Left ventricle myocardium superior (tissue), 1 donor: Measurements from ENCODE around the gene RIMS4. TPM values are rescaled to one million over a fixed set of nuclear protein-coding genes. Genes with fewer than 3 reads are reported as not detected.

Source experiments
- ATAC-seq: fragments of 200-7000 bp; cut with Tn5 transposase; one replicate; pipeline ENCODE4 v1.9.1; 2020; ENCODE audit warnings: mild to moderate bottlenecking, moderate library complexity
- DNase-seq: peaks from one replicate; pipeline ENCODE4 v3.0.0-alpha.2; 2020
- intact Hi-C: fragments of 100-400 bp; cut with micrococcal nuclease; formaldehyde crosslinking; loops from one replicate; pipeline ENCODE4 v1.11.0; 2022
- long read RNA-seq: library from polyadenylated mRNA; unstranded; transcript quantifications from one replicate; pipeline ENCODE4 v2.0.0, GENCODE V29; 2021
- total RNA-seq: library from RNA; stranded (reverse); fragmentation: NEBNext Ultra II Directional; extraction: Animal tissue kit (Norgen Biotek cat#: 25700); gene quantifications from one replicate; pipeline ENCODE4 v1.2.1, GENCODE V29; 2021
- donor health status: DM: no; HTN: yes; CAD: no; lungs with severe emphysema.

The RIMS4 gene
- 0.12 TPM for total RNA-seq
- long read RNA-seq, partial matches to known transcripts, result 0 of 1 reads
- long read RNA-seq, other reads (novel, unspliced or antisense), result 1 of 1 reads

- intact Hi-C loops, result no loop called here
- DNase-seq (no peak), ATAC-seq (peak; percentile 26)
These were observed at the start of gene RIMS4 for GRCh38 chr20:44810391-44811149. RIMS4 (minus strand) TSS chr20:44810546; CDS start chr20:44810271, 275 bp downstream.

- intact Hi-C loops, result no loop called here
- DNase-seq (no peak), ATAC-seq (no peak)
These were observed 48.4 kb upstream of the RIMS4 start for GRCh38 chr20:44858606-44859360.

DNA sequence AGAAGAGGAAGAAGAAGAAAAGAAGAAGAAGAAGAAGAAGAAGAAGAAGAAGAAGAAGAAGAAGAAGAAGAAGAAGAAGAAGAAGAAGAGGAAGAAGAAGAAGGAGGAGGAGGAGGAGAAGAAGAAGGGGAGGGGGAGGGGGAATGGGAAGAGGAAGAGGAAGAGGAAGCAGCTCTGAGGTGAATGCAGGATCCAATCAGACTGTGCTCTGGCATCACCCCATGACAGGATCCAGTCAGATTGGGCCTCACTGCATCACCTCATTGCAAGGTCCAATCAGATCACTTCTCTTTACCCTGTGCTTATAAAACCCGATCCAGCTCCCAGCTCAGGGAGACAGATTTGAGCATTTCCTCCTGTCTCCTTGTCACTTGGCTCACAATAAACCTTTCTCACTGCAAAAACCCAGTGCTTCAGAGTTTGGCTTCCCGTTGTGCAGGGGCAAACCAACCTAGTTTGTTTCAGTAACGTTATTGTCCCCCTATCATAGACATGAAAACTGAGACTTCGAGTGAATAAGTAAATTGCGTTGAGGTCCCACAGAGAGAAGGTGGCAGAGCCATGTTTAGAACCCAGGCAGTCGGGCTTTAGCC lies 46.6 kb upstream of the RIMS4 start:
- no peak for ATAC-seq
- no peak for DNase-seq
- intact Hi-C loops, result no loop called here

DNA sequence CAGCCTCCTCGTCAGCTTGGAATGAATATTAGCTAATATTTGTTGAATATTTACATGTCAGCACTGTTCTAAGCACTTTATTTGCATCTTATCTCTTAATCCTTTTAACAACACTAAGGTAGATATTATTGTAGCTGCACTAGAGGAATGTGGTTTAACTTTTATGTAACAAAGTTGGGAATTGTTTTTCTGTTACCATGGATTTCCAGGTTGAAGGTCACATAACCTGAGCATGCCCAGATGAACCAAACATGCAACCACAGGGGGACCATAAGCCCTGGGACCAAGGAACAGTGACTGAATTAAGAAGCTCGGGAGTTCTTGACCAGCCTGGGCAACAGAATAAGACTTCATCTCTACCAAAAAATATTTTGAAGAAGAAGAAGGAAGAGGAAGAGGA lies 46.1 kb upstream of the RIMS4 start:
- DNase-seq, result no peak
- intact Hi-C loops, result no loop called here
- no peak for ATAC-seq

DNA sequence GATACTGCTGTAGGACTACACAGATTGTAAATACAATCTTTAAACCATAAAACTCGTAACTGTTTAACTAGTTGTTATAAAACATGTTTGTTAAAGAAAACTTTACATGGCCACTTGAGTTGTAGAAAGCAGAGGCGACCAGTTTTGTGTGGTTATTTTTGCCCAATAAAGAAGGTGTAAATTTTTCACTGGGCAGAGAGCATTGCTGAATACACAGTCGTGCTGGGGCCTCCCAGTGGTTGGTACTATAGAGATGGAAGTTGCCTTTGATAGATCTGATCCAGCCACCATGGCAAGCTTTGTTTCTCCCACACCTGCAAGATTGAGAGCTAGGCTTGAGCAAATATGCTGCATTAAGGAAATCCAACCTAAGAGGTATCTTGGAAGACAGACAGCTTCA lies 41.2 kb upstream of the RIMS4 start:
- ATAC-seq (no peak), DNase-seq (no peak)
- intact Hi-C loops, result no loop called here

- DNase-seq (no peak), ATAC-seq (no peak)
- intact Hi-C loops, result no loop called here
These were observed 40.5 kb upstream of the RIMS4 start for GRCh38 chr20:44850837-44851236.

GRCh38 chr20:44850272-44850671 lies 39.9 kb upstream of the RIMS4 start:
- no peak for ATAC-seq
- intact Hi-C loops, result no loop called here

GRCh38 chr20:44849703-44850102 lies 39.4 kb upstream of the RIMS4 start:
- ATAC-seq, result no peak

More at GRCh38 chr20:44850272-44850671, 39.9 kb upstream of the RIMS4 start:
- no peak for DNase-seq

DNA sequence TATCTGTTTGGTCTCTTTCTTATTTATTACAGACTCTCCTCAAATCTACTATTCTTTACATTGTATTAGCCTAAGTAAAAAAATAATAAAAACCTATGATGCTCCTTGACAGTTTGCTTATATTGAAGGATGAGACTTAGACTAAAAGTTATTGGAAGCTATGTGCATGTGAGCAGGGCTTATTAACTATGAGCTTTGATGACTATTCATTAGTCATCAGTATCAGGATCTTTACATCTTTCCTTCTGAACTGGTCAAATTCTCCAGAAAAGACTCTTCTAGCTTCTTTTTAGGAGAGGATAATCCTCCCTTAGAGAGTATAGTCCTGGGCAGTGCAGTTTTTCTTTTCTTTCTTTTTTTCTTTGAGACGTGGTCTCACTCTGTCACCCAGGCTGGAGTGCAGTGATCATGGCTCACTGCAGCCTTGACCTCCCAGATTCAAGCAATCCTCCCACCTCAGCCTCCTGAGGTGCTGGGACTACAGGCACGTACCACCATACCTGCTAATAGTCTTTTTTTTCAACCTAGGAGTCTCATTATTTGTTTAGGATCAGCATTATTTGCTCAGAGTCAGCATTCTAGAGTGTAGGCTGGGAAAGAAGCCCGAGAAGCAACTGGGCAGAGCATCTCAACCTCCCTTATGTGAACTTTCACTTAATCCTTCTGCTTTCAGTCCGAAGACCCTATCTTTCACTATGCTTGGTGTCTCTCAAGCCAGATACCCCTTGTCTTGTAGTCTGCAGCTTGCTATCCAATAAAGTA lies 38.1 kb upstream of the RIMS4 start:
- intact Hi-C loops, result no loop called here
- DNase-seq (no peak), ATAC-seq (no peak)

More at GRCh38 chr20:44849703-44850102, 39.4 kb upstream of the RIMS4 start:
- no peak for DNase-seq
- intact Hi-C loops, result no loop called here

- intact Hi-C loops, result no loop called here
- no peak for ATAC-seq
- DNase-seq, result no peak
These were observed 33.5 kb upstream of the RIMS4 start for GRCh38 chr20:44843876-44844275.

DNA sequence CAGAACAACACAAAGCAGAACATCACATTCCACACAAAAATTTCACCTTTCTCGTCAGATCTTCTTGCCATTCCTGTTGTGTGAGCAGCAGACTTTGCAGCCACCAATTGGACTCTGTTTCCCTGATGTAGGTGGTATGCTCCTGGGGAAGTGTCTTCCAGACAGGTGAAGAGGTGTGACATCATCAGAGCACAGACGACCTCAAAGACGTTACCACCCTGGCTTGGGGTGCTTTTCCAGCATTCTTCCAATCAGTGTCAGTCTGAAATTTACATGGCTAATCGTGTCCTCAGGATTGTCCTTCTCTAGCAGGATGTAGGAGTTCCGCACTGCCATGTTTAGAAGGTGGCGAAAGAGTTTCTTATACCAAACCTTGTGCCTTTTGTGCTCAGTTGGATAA lies 31.6 kb upstream of the RIMS4 start:
- ATAC-seq (no peak), DNase-seq (no peak)
- intact Hi-C loops, result no loop called here

DNA sequence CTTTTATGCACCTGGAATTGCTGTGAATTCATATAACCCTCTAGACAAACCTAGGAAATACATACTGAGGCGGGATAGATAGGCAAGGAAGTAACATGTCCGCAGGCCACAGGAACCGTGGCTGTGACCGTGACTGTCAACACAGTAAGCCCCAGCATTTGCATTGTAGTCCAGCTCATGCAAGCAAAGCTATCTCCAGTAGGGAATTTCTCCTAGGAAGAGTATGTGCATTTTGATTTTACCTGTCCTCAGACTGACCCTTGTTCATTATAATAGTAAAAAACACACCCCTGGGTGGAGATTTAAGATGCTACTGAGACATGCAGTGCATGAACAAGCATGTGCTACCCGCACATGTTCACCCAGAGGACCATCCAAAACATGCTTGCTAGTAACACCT lies 30.5 kb upstream of the RIMS4 start:
- intact Hi-C loops, result no loop called here
- DNase-seq (no peak), ATAC-seq (no peak)

DNA sequence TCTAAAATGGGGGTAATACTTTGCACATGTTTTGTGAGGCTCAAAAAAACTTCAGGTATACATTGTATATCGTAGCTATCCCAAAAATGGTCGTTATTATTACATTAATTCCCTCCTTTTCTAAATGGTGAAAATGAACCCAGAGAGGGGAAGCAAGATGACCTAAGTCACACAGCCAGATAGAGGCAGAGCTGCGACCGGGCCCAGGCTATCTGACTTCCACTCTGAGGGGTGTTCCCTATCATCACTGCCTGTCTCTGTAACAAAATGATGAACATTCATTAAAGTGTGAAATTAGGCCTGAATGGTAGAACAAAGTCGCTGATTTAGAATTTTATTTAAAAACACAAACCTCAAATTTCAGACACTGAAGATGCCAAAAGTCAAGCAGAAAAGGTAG lies 29.1 kb upstream of the RIMS4 start:
- intact Hi-C loops, result no loop called here
- ATAC-seq (no peak), DNase-seq (no peak)

GRCh38 chr20:44838521-44838920 lies 28.2 kb upstream of the RIMS4 start:
- DNase-seq (no peak), ATAC-seq (no peak)
- intact Hi-C loops, result no loop called here

DNA sequence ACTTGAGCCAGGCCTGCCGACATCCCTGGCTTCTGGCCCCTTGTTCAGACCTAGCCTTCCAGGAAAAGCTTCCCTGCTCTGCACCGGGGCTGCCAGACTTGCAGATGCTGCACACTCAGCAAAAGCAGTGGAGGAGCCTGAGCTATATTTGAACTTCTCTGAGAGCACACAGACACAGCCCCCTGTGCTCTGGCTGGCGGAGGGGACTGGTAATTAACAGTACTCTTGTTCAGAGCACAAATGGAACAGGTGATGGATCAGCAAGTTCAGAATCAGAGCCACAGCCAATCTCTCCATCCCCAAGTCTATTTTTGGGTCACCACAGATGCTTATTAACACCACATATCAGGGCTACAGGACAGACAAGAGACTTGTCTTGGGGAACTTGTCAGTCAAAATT lies 27.6 kb upstream of the RIMS4 start:
- no peak for ATAC-seq
- intact Hi-C loops, result no loop called here
- no peak for DNase-seq

DNA sequence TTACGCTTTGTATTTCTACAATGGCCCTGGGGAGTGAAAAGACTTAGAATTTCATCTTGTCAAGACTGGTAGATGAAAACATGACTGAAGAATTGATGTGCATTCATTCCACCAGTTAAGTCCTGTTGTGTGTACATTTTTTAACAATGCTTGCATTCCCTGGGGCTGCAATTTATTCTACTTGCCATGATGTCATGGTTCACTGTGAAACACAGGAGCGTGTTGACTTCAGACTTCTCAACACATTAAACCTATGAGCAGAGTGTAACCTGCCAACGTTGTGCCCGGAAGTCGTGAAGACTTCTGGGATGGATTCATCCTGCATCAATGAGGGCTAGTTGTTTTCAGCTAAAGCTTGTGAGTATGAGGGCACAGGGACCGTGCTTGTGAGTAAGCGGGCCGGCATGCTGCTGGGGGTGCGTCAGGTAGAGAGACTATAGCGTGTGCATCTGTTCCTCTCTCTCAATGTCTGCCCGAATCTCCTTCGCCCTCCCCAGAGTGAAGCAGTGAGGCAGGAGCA lies 26.3 kb upstream of the RIMS4 start:
- no peak for DNase-seq
- no peak for ATAC-seq
- intact Hi-C loops, result no loop called here

DNA sequence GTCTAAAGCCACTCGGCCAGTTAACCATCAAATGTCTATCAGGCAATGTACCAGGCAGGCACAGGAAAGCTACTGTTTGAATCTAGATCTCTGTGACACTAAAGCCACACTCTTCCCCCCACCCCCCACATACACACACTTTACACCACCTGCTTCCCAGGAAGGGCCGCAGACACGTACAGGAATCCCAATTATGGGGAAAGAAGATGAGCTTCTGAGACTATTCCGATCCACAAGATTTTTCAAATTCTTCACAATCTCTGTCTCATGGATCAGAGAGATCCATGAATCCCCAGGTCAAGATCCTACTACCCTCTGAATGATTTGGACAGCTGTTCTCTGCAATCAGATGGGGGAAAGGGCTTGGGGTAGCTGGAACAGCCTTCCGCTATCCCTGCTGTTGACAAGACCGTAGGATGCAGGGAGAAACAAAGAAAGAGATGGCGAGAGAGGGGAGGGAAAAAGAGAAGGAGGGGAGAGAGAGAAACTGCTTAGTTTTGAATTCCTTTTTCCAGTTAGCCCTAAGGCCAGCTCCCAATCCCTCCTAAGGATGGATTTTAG lies 25.4 kb upstream of the RIMS4 start:
- no peak for DNase-seq
- intact Hi-C loops, result no loop called here
- no peak for ATAC-seq

- DNase-seq (no peak), ATAC-seq (no peak)
- intact Hi-C loops, result no loop called here
These were observed 24.8 kb upstream of the RIMS4 start for GRCh38 chr20:44835116-44835515.

DNA sequence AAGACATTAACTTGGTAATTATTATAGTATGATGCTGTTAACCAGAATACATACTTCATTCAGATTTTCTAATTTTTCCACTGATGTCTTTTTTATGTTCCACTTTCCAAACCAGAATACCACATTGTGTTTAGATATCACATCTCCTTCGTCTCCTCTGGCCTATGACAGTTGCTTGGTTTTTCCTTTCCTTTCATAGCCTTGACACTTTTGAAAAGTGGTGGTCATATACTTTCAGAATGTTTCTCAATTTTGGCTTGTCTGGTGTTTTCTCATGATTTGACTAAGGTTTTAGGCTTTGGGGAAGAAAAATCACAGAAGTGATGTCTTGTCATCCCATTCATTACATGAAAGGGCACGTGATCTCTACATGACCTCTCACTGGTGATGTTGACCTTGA lies 24.3 kb upstream of the RIMS4 start:
- ATAC-seq (no peak), DNase-seq (no peak)
- intact Hi-C loops, result no loop called here
